ENCODE data around the gene PTGER3. TPM values are rescaled to one million over a fixed set of nuclear protein-coding genes. Genes with fewer than 3 reads are reported as not detected.

The PTGER3 gene
- total RNA-seq = under 0.01 TPM in 2 replicates

DNA sequence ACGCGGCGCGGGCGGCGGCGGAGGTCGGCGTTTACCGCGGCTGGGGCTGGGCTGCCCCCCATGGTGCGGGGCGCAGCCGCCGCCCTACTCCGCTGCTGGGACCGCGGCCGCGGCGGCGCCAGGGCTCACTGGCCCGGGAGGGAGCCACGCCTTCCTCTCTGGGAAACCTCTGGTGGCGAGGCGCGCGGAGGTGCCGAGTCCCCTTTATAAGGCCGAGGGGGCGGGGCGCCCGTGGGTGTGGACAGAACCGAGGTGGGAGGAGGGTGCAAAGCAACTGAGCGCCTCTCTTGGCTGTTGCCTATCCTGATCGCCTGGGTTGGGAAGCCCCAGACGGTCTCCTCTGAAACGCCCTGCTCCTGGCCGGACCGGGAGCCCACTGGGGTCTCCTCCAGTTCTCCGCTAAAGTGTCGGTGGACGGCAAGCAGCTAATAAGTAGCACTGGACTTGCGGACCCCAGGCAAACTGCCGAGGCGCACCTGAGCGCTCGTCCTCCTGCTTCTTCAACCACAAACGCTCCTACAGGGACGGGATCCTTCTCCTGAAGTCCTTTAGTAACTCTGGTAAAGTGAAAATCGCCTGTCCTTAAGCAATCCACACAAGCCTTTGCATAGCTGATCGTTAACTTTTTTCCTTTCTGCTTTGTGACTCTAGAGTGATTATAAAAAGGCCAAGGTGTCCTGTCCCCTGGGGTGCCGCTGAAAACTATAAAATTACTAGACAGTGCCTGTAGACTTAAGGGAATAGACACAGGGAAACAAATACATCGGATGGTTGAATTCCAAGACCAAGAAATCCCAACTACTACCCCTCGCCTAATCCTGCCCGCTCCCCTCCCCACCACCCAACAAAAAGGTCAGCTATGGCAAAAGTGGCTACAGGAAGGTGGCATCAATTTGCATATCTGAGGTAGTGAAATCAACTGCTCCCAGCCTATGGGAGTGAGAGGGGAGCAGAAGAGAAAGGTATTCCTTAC is at the start of gene PTGER3:
Gene PTGER3, minus strand, starts transcription at position 182 of the 973 bp plus-strand sequence. CDS start 239 bp downstream, outside the sequence.

DNA sequence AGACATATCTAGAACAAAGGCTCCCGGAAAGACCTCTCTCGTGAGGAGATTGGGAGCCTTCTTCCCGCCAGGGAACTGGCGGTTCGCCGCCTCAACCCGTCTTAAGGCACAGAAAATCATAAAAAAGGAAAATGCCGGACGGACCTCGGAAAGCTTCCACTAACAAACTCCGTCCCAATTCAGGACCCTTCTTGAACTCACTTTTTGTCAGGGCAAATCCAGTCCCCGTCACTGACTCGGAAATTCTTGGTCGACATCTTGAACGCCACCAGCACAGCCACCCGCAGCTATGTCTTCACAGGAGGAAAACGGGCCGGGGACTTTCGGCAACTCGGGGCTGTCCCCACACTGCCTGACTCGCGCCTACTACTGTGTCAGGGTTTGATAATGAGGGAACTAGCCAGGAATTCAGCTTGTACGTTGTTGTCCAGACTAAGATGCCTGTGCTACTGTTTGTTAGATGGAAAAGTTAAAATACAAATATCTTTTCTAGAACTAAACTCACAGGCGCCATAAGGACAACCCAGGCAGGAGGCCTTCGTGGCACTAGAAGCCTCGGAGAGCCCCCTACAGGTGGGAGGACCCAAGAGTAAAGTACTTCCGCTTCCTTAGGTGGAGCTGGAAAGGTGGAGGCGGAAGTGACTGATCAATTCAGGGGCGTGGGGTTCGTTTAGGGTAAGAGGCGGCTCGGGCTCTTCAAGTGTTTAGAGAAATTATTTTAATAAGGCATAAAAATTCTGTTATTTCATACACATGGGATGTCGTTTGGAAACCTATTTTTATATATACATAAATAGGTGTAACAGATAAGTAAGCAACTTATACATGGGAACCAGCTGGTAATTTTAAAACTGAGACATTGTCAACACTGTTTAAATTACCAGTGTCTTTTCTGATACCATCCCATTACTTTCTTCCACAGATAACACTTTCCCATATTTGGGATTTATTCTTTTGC is 33.4 kb upstream of the PTGER3 start, which contains the start of gene ZRANB2:
Gene ZRANB2, minus strand, starts transcription at position 297 of the 958 bp plus-strand sequence. Its CDS starts 40 bp downstream, at position 257.

Other genes starting within 250 kb of the PTGER3 start
- gene ZRANB2, start 33.2 kb upstream of the PTGER3 start, total RNA-seq = 23.0 and 30.9 TPM in 2 replicates

Data from dermis lymphatic vessel endothelial cell (primary cell).